ENCODE data around the gene COG4. TPM values are rescaled to one million over a fixed set of nuclear protein-coding genes. Genes with fewer than 3 reads are reported as not detected.
"Not testable (repeated sequence)": the region's sequence is repeated elsewhere in the genome, so short reads cannot be mapped to it uniquely, and the experiment has no call there.

Gene COG4
- total RNA-seq, 2 experiments from 2014 or later: 59.8 to 70.8 TPM

GRCh38 chr16:70552675-70553074, 29.3 kb upstream of the COG4 start:
- ChIA-PET POLR2A (no interaction called here), CTCF (interaction anchor here (0.9 to 1.7 kb wide), 4 partner anchors 15 to 25 kb away, joined by 3 to 4 read pairs (median 3); no protein-coding TSS in a partner anchor)
- Mint-ChIP-seq H3K4me1 (peaks cover 11% of the 10 kb centered on the region), H3K4me3 (no peak overlapping the region), H3K36me3 (ENCODE audit: low read depth) (peaks cover 63% of the 10 kb centered on the region), H3K27me3 (no peaks in the 10 kb centered on the region), H3K9me3 (no peaks in the 10 kb centered on the region), H3K27ac (no peak overlapping the region)
- no peak for DNase-seq

GRCh38 chr16:70551788-70552187, 28.4 kb upstream of the COG4 start:
- Mint-ChIP-seq H3K4me1 (peaks cover 12% of the 10 kb centered on the region), H3K36me3 (ENCODE audit: low read depth) (peaks cover 58% of the 10 kb centered on the region), H3K4me3 (no peak overlapping the region), H3K27me3 (no peaks in the 10 kb centered on the region), H3K27ac (no peak overlapping the region), H3K9me3 (no peaks in the 10 kb centered on the region)
- ChIA-PET POLR2A (no interaction called here), CTCF (interaction anchor here (0.9 to 1.4 kb wide), 4 partner anchors 10 to 27 kb away, joined by 3 to 5 read pairs (median 4); no protein-coding TSS in a partner anchor)
- no peak for DNase-seq

GRCh38 chr16:70550082-70550481, 26.7 kb upstream of the COG4 start:
- no peak overlapping the region for H3K4me3 Mint-ChIP-seq
- no peak for DNase-seq
- H3K4me1 Mint-ChIP-seq: peaks cover 12% of the 10 kb centered on the region
- no peak overlapping the region for H3K27ac Mint-ChIP-seq
- ChIA-PET CTCF (interaction anchor here (1.0 kb wide), 1 partner anchor 66 kb away, joined by 3 read pairs; no protein-coding TSS in a partner anchor), POLR2A (no interaction called here)
- H3K27me3 Mint-ChIP-seq: no peaks in the 10 kb centered on the region
- no peaks in the 10 kb centered on the region for H3K9me3 Mint-ChIP-seq
- peaks cover 56% of the 10 kb centered on the region for H3K36me3 Mint-ChIP-seq (ENCODE audit: low read depth)

GRCh38 chr16:70548936-70549335, 25.6 kb upstream of the COG4 start:
- Mint-ChIP-seq H3K27me3 (no peaks in the 10 kb centered on the region), H3K4me1 (peaks cover 12% of the 10 kb centered on the region), H3K27ac (no peak overlapping the region), H3K9me3 (no peaks in the 10 kb centered on the region), H3K36me3 (ENCODE audit: low read depth) (peaks cover 55% of the 10 kb centered on the region), H3K4me3 (no peak overlapping the region)
- DNase-seq: no peak
- ChIA-PET CTCF (interaction anchor here (0.6 to 1.4 kb wide), 4 partner anchors 10 to 189 kb away, joined by 3 to 5 read pairs (median 4); no protein-coding TSS in a partner anchor), POLR2A (no interaction called here)

GRCh38 chr16:70544548-70544947, 21.2 kb upstream of the COG4 start:
- Mint-ChIP-seq H3K4me3 (no peak overlapping the region), H3K27ac (no peak overlapping the region), H3K27me3 (no peaks in the 10 kb centered on the region), H3K36me3 (ENCODE audit: low read depth) (peaks cover 66% of the 10 kb centered on the region), H3K4me1 (peaks cover 10% of the 10 kb centered on the region), H3K9me3 (no peaks in the 10 kb centered on the region)
- POLR2A ChIA-PET: interaction anchor here (0.7 kb wide), 1 partner anchor 409 kb away, joined by 3 read pairs; no protein-coding TSS in a partner anchor
- CTCF ChIA-PET: no interaction called here
- DNase-seq: no peak

GRCh38 chr16:70540994-70541393, 17.6 kb upstream of the COG4 start:
- peaks cover 9% of the 10 kb centered on the region for H3K4me1 Mint-ChIP-seq
- DNase-seq: no peak
- H3K9me3 Mint-ChIP-seq: no peaks in the 10 kb centered on the region
- peaks cover 67% of the 10 kb centered on the region for H3K36me3 Mint-ChIP-seq (ENCODE audit: low read depth)
- CTCF ChIA-PET: interaction anchor here (0.6 to 1.4 kb wide), 5 partner anchors 8 to 40 kb away, joined by 3 to 5 read pairs (median 3); no protein-coding TSS in a partner anchor
- POLR2A ChIA-PET: no interaction called here
- no peak overlapping the region for H3K27ac Mint-ChIP-seq
- no peaks in the 10 kb centered on the region for H3K27me3 Mint-ChIP-seq
- no peak overlapping the region for H3K4me3 Mint-ChIP-seq

- no peak overlapping the region for H3K4me3 Mint-ChIP-seq
- H3K36me3 Mint-ChIP-seq (ENCODE audit: low read depth): peaks cover 68% of the 10 kb centered on the region
- H3K9me3 Mint-ChIP-seq: no peaks in the 10 kb centered on the region
- ChIA-PET CTCF (no interaction called here), POLR2A (no interaction called here)
- H3K4me1 Mint-ChIP-seq: peaks cover 29% of the 10 kb centered on the region
- no peaks in the 10 kb centered on the region for H3K27me3 Mint-ChIP-seq
- H3K27ac Mint-ChIP-seq: no peak overlapping the region
- DNase-seq: no peak
These were observed 11.6 kb upstream of the COG4 start for GRCh38 chr16:70534971-70535370.

GRCh38 chr16:70529954-70530353, 6.6 kb upstream of the COG4 start:
- not testable (repeated sequence) for H3K27me3 Mint-ChIP-seq, H3K27ac Mint-ChIP-seq, DNase-seq, H3K4me3 Mint-ChIP-seq, H3K9me3 Mint-ChIP-seq
- POLR2A ChIA-PET: interaction anchor here (0.6 kb wide), 1 partner anchor 150 kb away, joined by 4 read pairs; no protein-coding TSS in a partner anchor
- Mint-ChIP-seq H3K4me1 (peaks cover 50% of the 10 kb centered on the region), H3K36me3 (ENCODE audit: low read depth) (peaks cover 71% of the 10 kb centered on the region)
- CTCF ChIA-PET: interaction anchor here (0.6 kb wide), 1 partner anchor 162 kb away, joined by 3 read pairs; no protein-coding TSS in a partner anchor

GRCh38 chr16:70529051-70529777, 5.9 kb upstream of the COG4 start:
- Mint-ChIP-seq H3K27me3 (no peaks in the 10 kb centered on the region), H3K27ac (peak overlapping the region; percentile 68), H3K4me1 (peaks cover 48% of the 10 kb centered on the region), H3K9me3 (no peaks in the 10 kb centered on the region), H3K36me3 (ENCODE audit: low read depth) (peaks cover 68% of the 10 kb centered on the region), H3K4me3 (no peak overlapping the region)
- ChIA-PET CTCF (interaction anchor here (1.0 to 1.3 kb wide), 3 partner anchors 24 to 275 kb away, joined by 3 to 5 read pairs (median 3); no protein-coding TSS in a partner anchor), POLR2A (no interaction called here)
- DNase-seq: peak; percentile 32

GRCh38 chr16:70527315-70527996, 4.1 kb upstream of the COG4 start:
- no peaks in the 10 kb centered on the region for H3K9me3 Mint-ChIP-seq
- H3K27me3 Mint-ChIP-seq: no peaks in the 10 kb centered on the region
- peak overlapping the region; percentile 87 for H3K4me3 Mint-ChIP-seq
- no peak overlapping the region for H3K27ac Mint-ChIP-seq
- no peak for DNase-seq
- ChIA-PET CTCF (interaction anchor here (0.6 to 1.3 kb wide), 3 partner anchors 25 to 1281 kb away, joined by 3 to 4 read pairs (median 3); partner anchors contain the start of gene AP1G1), POLR2A (no interaction called here)
- H3K36me3 Mint-ChIP-seq (ENCODE audit: low read depth): peaks cover 63% of the 10 kb centered on the region
- peaks cover 43% of the 10 kb centered on the region for H3K4me1 Mint-ChIP-seq

- peaks cover 48% of the 10 kb centered on the region for H3K4me1 Mint-ChIP-seq
- H3K27ac Mint-ChIP-seq: peak overlapping the region; percentile 75
- CTCF ChIA-PET: interaction anchor here (1.5 kb wide), 1 partner anchor 270 kb away, joined by 3 read pairs; no protein-coding TSS in a partner anchor
- H3K4me3 Mint-ChIP-seq: peak overlapping the region; percentile 87
- POLR2A ChIA-PET: interaction anchor here (0.5 kb wide), 1 partner anchor 18 kb away, joined by 3 read pairs; no protein-coding TSS in a partner anchor
- no peak for DNase-seq
- H3K36me3 Mint-ChIP-seq (ENCODE audit: low read depth): peaks cover 62% of the 10 kb centered on the region
- no peaks in the 10 kb centered on the region for H3K27me3 Mint-ChIP-seq
- no peaks in the 10 kb centered on the region for H3K9me3 Mint-ChIP-seq
These were observed 3.0 kb upstream of the COG4 start for GRCh38 chr16:70526403-70526802.

- not testable (repeated sequence) for H3K9me3 Mint-ChIP-seq, H3K27me3 Mint-ChIP-seq
- Mint-ChIP-seq H3K4me3 (peak overlapping the region; percentile 87), H3K4me1 (peaks cover 57% of the 10 kb centered on the region), H3K27ac (peak overlapping the region; percentile 97), H3K36me3 (ENCODE audit: low read depth) (peaks cover 61% of the 10 kb centered on the region)
- ChIA-PET POLR2A (interaction anchor here (0.6 to 1.4 kb wide), 3 partner anchors 143 to 236 kb away, joined by 4 to 6 read pairs (median 5); no protein-coding TSS in a partner anchor), CTCF (interaction anchor here (0.6 to 2.0 kb wide), 7 partner anchors 10 to 154 kb away, joined by 3 to 7 read pairs (median 3); no protein-coding TSS in a partner anchor)
- DNase-seq: peak; percentile 29
These were observed 1.1 kb upstream of the COG4 start for GRCh38 chr16:70524399-70524825.

All from activated CD4-positive, alpha-beta T cell treated with anti-CD3 and anti-CD28 coated beads, Interleukin-2, amount 10 ng/mL, durations not matched to agents 7 days and 5 days (primary cell).